Kidney (tissue), 14 donors: Measurements from ENCODE around the gene F5. TPM values are rescaled to one million over a fixed set of nuclear protein-coding genes. Genes with fewer than 3 reads are reported as not detected.

Experiments
- DNase-seq, 5 donors: peaks; one replicate each; pipeline ENCODE4 v3.0.0-alpha.2; 2013 to 2020
- FAIRE-seq: peaks from 2 replicates; lab custom pipeline; 2012; peaks lifted over from hg19 to GRCh38; lab: Jason Lieb, UNC
- H3K27ac ChIP-seq, 2 donors: one replicate each; pipeline ENCODE4 v1.7.0; 2013; ENCODE audit warnings: low read depth in 2 of 2, low read length in 2 of 2, inconsistent platforms in 1 of 2
- H3K27me3 ChIP-seq: one replicate; pipeline ENCODE4 v1.7.1; 2013; ENCODE audit warnings: low read length, inconsistent platforms; ENCODE audit not compliant: control insufficient read depth, insufficient read depth
- H3K36me3 ChIP-seq, 3 donors: one replicate each; pipeline versions ENCODE4 v1.7.0 to v1.7.1; 2013; ENCODE audit warnings: low read length in 3 of 3, control low read depth in 1 of 3, inconsistent platforms in 1 of 3; ENCODE audit not compliant: insufficient read depth in 3 of 3, control insufficient read depth in 2 of 3
- H3K4me1 ChIP-seq, 3 donors: one replicate each; pipeline versions ENCODE4 v1.7.0 to v1.7.1; 2013; ENCODE audit warnings: low read length in 3 of 3, inconsistent platforms in 1 of 3, low read depth in 1 of 3; ENCODE audit not compliant: control insufficient read depth in 2 of 3, insufficient read depth in 2 of 3
- H3K4me3 ChIP-seq, 3 donors: one replicate each; pipeline versions ENCODE4 v1.7.0 to v1.8.1; 2013; ENCODE audit warnings: low read length in 3 of 3, control low read depth in 1 of 3, inconsistent platforms in 1 of 3
- H3K9ac ChIP-seq, 3 donors: one replicate each; pipeline versions ENCODE4 v1.7.0 to v1.7.1; 2013; ENCODE audit warnings: low read length in 3 of 3, control low read depth in 1 of 3, inconsistent platforms in 1 of 3
- H3K9me3 ChIP-seq, 3 donors: one replicate each; pipeline versions ENCODE4 v1.7.0 to v1.7.1; 2013; ENCODE audit warnings: low read length in 3 of 3, control low read depth in 1 of 3, inconsistent platforms in 1 of 3; ENCODE audit not compliant: control insufficient read depth in 2 of 3, insufficient read depth in 1 of 3
- CTCF ChIP-seq: IDR thresholded peaks from 3 replicates; pipeline ENCODE4 v1.5.1; 2012; ENCODE audit warnings: mild to moderate bottlenecking, moderate library complexity, borderline replicate concordance; ENCODE audit not compliant: insufficient read depth; ENCODE audit errors: extremely low read depth
- intact Hi-C: fragments of 100-400 bp; cut with DNase I; formaldehyde crosslinking; loops from one replicate; pipeline ENCODE4 v1.11.1; 2022
- polyA plus RNA-seq: library from polyadenylated mRNA; stranded (reverse); fragments of 350-450 nt; fragmentation: Illumina TruSeq; extraction: RNeasy Lipid Tissue Mini Kit (QIAGEN cat#74804); gene quantifications from one replicate; pipeline ENCODE4 v1.2.3, GENCODE V29; 2014; ENCODE audit warnings: low read depth, low replicate concordance; ENCODE audit not compliant: insufficient read depth
- total RNA-seq: library from RNA; stranded (reverse); fragmentation: NEBNext Ultra II Directional; extraction: Animal tissue kit (Norgen Biotek cat#: 25700); gene quantifications from one replicate; pipeline ENCODE4 v1.2.1, GENCODE V29; 2021
- donor health status: control.
- donor health status: control.
- donor health status: control.
- donor health status: control.
- donor health status: control.
- donor health status: DM: yes; HTN: yes; CAD: no.
- donor health status: Normal renal cell carcinoma (clear cell type).

The F5 gene
- total and polyA plus RNA-seq, 2 donors from 2014 or later: 3.8 to 5.1 TPM

GRCh38 chr1:169574336-169574735, 11.9 kb downstream of the F5 start:
- no peak for TF ChIP-seq CTCF
- DNase-seq (no peak), FAIRE-seq (no peak)
- Histone ChIP-seq H3K4me1 (no peaks in the 10 kb centered on the region), H3K27me3 (no peaks in the 10 kb centered on the region), H3K9ac (no peak overlapping the region), H3K4me3 (no peak overlapping the region), H3K36me3 (no peaks in the 10 kb centered on the region), H3K27ac (no peak overlapping the region), H3K9me3 (no peaks in the 10 kb centered on the region)
- intact Hi-C loops: no loop called here

GRCh38 chr1:169572187-169572586, 14.1 kb downstream of the F5 start:
- no peak overlapping the region for H3K27ac ChIP-seq
- intact Hi-C loops: no loop called here
- H3K9me3 ChIP-seq: no peaks in the 10 kb centered on the region
- no peak overlapping the region for H3K9ac ChIP-seq
- no peak overlapping the region for H3K4me3 ChIP-seq
- DNase-seq: no peak
- no peak for TF ChIP-seq CTCF
- FAIRE-seq: no peak
- H3K27me3 ChIP-seq: no peaks in the 10 kb centered on the region
- no peaks in the 10 kb centered on the region for H3K4me1 ChIP-seq
- H3K36me3 ChIP-seq: no peaks in the 10 kb centered on the region

GRCh38 chr1:169571450-169571849, 14.8 kb downstream of the F5 start:
- Histone ChIP-seq H3K36me3 (no peaks in the 10 kb centered on the region), H3K9ac (no peak overlapping the region), H3K9me3 (no peaks in the 10 kb centered on the region), H3K27me3 (no peaks in the 10 kb centered on the region), H3K4me3 (no peak overlapping the region), H3K27ac (no peak overlapping the region), H3K4me1 (no peaks in the 10 kb centered on the region)
- intact Hi-C loops: no loop called here
- no peak for TF ChIP-seq CTCF
- DNase-seq (no peak), FAIRE-seq (no peak)

GRCh38 chr1:169570172-169570574, 16.1 kb downstream of the F5 start:
- H3K4me3 ChIP-seq: no peak overlapping the region
- intact Hi-C loops: no loop called here
- H3K36me3 ChIP-seq: no peaks in the 10 kb centered on the region
- H3K27me3 ChIP-seq: no peaks in the 10 kb centered on the region
- H3K9me3 ChIP-seq: no peaks in the 10 kb centered on the region
- FAIRE-seq: no peak
- H3K4me1 ChIP-seq: no peaks in the 10 kb centered on the region
- no peak overlapping the region for H3K9ac ChIP-seq
- TF ChIP-seq CTCF: no peak
- no peak overlapping the region for H3K27ac ChIP-seq
- no peak for DNase-seq
